GM10847 (cell line): ENCODE results near the gene USP17L26.
"Not testable (repeated sequence)": the region's sequence is repeated elsewhere in the genome, so short reads cannot be mapped to it uniquely, and the experiment has no call there.

Experiments
- POLR2A ChIP-seq: IDR thresholded peaks from 2 replicates; pipeline ENCODE4 v1.6.1; 2011; ENCODE audit not compliant: insufficient read length; ENCODE audit errors: extremely low read depth

Gene USP17L26, protein sequence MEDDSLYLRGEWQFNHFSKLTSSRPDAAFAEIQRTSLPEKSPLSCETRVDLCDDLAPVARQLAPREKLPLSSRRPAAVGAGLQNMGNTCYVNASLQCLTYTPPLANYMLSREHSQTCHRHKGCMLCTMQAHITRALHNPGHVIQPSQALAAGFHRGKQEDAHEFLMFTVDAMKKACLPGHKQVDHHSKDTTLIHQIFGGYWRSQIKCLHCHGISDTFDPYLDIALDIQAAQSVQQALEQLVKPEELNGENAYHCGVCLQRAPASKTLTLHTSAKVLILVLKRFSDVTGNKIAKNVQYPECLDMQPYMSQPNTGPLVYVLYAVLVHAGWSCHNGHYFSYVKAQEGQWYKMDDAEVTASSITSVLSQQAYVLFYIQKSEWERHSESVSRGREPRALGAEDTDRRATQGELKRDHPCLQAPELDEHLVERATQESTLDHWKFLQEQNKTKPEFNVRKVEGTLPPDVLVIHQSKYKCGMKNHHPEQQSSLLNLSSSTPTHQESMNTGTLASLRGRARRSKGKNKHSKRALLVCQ

DNA sequence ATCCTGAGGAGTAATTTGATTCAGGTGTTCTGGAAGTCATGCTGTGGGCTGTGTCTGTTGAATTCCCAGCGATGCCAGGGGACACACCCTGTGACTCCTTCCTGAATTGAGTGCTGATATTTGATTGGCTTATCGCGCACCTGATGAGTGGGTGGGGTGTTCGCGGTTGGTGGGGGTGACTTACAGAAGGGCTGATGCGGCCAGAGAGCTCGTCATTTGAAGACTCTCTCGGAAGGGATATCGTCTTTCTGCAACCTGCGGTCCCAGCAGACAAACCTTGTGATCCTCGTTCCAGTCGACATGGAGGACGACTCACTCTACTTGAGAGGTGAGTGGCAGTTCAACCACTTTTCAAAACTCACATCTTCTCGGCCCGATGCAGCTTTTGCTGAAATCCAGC, at the start of gene USP17L26:
USP17L26 (plus strand) TSS at position 301 of the 400 bp plus-strand sequence; CDS start at position 301, 0 bp downstream.
- TF ChIP-seq POLR2A: not testable (repeated sequence)

DNA sequence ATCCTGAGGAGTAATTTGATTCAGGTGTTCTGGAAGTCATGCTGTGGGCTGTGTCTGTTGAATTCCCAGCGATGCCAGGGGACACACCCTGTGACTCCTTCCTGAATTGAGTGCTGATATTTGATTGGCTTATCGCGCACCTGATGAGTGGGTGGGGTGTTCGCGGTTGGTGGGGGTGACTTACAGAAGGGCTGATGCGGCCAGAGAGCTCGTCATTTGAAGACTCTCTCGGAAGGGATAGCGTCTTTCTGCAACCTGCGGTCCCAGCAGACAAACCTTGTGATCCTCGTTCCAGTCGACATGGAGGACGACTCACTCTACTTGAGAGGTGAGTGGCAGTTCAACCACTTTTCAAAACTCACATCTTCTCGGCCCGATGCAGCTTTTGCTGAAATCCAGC, 9.6 kb upstream of the USP17L26 start, which contains the start of gene USP17L24:
USP17L24 (plus strand) TSS at position 301 of the 400 bp plus-strand sequence; CDS start at position 301, 0 bp downstream.
- not testable (repeated sequence) for TF ChIP-seq POLR2A

DNA sequence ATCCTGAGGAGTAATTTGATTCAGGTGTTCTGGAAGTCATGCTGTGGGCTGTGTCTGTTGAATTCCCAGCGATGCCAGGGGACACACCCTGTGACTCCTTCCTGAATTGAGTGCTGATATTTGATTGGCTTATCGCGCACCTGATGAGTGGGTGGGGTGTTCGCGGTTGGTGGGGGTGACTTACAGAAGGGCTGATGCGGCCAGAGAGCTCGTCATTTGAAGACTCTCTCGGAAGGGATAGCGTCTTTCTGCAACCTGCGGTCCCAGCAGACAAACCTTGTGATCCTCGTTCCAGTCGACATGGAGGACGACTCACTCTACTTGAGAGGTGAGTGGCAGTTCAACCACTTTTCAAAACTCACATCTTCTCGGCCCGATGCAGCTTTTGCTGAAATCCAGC, 4.8 kb upstream of the USP17L26 start, which contains the start of gene USP17L25:
USP17L25 (plus strand) TSS at position 301 of the 400 bp plus-strand sequence; CDS start at position 301, 0 bp downstream.
- not testable (repeated sequence) for TF ChIP-seq POLR2A

DNA sequence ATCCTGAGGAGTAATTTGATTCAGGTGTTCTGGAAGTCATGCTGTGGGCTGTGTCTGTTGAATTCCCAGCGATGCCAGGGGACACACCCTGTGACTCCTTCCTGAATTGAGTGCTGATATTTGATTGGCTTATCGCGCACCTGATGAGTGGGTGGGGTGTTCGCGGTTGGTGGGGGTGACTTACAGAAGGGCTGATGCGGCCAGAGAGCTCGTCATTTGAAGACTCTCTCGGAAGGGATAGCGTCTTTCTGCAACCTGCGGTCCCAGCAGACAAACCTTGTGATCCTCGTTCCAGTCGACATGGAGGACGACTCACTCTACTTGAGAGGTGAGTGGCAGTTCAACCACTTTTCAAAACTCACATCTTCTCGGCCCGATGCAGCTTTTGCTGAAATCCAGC, 4.6 kb downstream of the USP17L26 start, which contains the start of gene USP17L5:
USP17L5 (plus strand) TSS at position 301 of the 400 bp plus-strand sequence; CDS start at position 301, 0 bp downstream.
- TF ChIP-seq POLR2A: not testable (repeated sequence)

DNA sequence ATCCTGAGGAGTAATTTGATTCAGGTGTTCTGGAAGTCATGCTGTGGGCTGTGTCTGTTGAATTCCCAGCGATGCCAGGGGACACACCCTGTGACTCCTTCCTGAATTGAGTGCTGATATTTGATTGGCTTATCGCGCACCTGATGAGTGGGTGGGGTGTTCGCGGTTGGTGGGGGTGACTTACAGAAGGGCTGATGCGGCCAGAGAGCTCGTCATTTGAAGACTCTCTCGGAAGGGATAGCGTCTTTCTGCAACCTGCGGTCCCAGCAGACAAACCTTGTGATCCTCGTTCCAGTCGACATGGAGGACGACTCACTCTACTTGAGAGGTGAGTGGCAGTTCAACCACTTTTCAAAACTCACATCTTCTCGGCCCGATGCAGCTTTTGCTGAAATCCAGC, 9.4 kb downstream of the USP17L26 start, which contains the start of gene USP17L27:
USP17L27 (plus strand) TSS at position 301 of the 400 bp plus-strand sequence; CDS start at position 301, 0 bp downstream.
- not testable (repeated sequence) for TF ChIP-seq POLR2A

DNA sequence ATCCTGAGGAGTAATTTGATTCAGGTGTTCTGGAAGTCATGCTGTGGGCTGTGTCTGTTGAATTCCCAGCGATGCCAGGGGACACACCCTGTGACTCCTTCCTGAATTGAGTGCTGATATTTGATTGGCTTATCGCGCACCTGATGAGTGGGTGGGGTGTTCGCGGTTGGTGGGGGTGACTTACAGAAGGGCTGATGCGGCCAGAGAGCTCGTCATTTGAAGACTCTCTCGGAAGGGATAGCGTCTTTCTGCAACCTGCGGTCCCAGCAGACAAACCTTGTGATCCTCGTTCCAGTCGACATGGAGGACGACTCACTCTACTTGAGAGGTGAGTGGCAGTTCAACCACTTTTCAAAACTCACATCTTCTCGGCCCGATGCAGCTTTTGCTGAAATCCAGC, 14.1 kb downstream of the USP17L26 start, which contains the start of gene USP17L28:
USP17L28 (plus strand) TSS at position 301 of the 400 bp plus-strand sequence; CDS start at position 301, 0 bp downstream.
- TF ChIP-seq POLR2A: not testable (repeated sequence)

DNA sequence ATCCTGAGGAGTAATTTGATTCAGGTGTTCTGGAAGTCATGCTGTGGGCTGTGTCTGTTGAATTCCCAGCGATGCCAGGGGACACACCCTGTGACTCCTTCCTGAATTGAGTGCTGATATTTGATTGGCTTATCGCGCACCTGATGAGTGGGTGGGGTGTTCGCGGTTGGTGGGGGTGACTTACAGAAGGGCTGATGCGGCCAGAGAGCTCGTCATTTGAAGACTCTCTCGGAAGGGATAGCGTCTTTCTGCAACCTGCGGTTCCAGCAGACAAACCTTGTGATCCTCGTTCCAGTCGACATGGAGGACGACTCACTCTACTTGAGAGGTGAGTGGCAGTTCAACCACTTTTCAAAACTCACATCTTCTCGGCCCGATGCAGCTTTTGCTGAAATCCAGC, 18.9 kb downstream of the USP17L26 start, which contains the start of gene USP17L29:
USP17L29 (plus strand) TSS at position 301 of the 400 bp plus-strand sequence; CDS start at position 301, 0 bp downstream.
- not testable (repeated sequence) for TF ChIP-seq POLR2A

DNA sequence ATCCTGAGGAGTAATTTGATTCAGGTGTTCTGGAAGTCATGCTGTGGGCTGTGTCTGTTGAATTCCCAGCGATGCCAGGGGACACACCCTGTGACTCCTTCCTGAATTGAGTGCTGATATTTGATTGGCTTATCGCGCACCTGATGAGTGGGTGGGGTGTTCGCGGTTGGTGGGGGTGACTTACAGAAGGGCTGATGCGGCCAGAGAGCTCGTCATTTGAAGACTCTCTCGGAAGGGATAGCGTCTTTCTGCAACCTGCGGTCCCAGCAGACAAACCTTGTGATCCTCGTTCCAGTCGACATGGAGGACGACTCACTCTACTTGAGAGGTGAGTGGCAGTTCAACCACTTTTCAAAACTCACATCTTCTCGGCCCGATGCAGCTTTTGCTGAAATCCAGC, 28.4 kb downstream of the USP17L26 start, which contains the start of gene USP17L30:
USP17L30 (plus strand) TSS at position 301 of the 400 bp plus-strand sequence; CDS start at position 301, 0 bp downstream.
- not testable (repeated sequence) for TF ChIP-seq POLR2A

DNA sequence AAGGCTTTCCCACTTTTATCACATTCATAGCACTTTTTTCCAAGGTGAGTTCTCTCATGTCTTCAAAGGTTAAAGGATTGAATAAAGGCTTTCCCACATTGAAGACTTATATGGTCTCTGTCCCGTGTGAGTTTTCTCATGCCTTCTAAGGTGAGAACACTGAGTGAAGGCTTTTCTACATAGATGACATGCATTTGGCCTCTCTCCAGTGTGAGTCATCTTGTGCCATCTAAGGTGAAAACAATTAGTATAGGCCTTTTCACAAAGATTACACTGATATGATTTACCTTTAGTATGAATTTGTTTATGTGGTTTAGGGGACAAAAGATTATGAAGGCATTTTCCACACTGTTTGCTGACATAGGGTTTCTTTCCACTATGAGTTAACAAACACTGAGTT, 49.7 kb downstream of the USP17L26 start:
- TF ChIP-seq POLR2A: no peak
